NCI-H1436 treated with DMSO at 0.1 percent for 48 hours (cell line): ENCODE data around the gene SPEG.
"Not testable (repeated sequence)": the region's sequence is repeated elsewhere in the genome, so short reads cannot be mapped to it uniquely, and the experiment has no call there.

Experiments
- DNase-seq: peaks from one replicate; lab custom pipeline; 2025; lab: John Stamatoyannopoulos, UW

SPEG gene

DNA sequence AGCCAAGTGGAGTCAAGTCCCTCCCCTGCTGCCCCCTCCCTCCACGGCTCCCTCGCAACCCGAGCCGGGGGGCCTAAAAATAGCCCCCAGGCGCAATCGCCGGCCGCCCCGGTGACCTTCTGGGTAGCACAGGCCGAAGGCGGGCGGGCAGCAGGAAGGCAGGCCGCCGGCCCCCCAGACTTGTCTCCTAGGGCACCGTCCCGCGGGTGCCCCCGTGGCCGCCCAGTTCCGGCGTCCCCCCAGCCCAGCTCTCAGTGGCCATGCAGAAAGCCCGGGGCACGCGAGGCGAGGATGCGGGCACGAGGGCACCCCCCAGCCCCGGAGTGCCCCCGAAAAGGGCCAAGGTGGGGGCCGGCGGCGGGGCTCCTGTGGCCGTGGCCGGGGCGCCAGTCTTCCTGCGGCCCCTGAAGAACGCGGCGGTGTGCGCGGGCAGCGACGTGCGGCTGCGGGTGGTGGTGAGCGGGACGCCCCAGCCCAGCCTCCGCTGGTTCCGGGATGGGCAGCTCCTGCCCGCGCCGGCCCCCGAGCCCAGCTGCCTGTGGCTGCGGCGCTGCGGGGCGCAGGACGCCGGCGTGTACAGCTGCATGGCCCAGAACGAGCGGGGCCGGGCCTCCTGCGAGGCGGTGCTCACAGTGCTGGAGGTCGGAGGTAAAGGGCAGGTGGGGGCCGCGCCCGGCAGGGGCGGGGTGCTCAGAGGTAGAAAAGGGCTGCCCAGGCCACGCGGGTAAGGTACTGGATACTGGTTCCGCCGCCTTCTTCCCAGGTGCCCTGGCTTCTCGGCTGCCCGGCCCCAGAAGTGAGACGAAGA lies at the start of gene SPEG:
TSS of gene SPEG (plus strand) at position 126 of the 808 bp plus-strand sequence. CDS start at position 261, 135 bp downstream.
- no peak for DNase-seq

DNA sequence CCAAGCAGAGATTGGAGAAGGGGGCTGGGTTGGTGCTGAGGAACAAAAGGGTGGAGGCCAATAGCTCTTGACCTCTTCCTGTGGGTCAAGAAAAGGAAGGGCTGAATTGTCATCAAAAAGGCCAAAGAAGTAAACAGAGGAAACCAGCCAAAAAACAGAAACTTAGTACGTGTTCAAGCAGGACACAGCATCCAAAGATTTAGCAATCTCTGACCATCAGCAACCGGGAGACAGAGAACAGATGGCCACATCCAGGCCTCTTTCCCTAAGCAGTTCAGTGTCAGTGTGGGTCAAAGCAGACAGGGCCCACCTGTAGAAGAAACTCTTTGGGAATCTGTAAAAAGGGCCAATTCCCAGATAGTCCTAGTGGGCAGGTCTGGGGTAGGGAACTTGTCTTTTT lies 49.8 kb upstream of the SPEG start:
- no peak for DNase-seq

- no peak for DNase-seq
These were observed 48.6 kb upstream of the SPEG start for GRCh38 chr2:219385958-219386520.

- no peak for DNase-seq
These were observed 47.9 kb upstream of the SPEG start for GRCh38 chr2:219386532-219387280.

GRCh38 chr2:219387306-219388120 lies 47.1 kb upstream of the SPEG start, which contains the start of gene DNPEP:
DNPEP (minus strand) TSS chr2:219387912; CDS start chr2:219387794, 118 bp downstream.
- peak; percentile 37 for DNase-seq

DNA sequence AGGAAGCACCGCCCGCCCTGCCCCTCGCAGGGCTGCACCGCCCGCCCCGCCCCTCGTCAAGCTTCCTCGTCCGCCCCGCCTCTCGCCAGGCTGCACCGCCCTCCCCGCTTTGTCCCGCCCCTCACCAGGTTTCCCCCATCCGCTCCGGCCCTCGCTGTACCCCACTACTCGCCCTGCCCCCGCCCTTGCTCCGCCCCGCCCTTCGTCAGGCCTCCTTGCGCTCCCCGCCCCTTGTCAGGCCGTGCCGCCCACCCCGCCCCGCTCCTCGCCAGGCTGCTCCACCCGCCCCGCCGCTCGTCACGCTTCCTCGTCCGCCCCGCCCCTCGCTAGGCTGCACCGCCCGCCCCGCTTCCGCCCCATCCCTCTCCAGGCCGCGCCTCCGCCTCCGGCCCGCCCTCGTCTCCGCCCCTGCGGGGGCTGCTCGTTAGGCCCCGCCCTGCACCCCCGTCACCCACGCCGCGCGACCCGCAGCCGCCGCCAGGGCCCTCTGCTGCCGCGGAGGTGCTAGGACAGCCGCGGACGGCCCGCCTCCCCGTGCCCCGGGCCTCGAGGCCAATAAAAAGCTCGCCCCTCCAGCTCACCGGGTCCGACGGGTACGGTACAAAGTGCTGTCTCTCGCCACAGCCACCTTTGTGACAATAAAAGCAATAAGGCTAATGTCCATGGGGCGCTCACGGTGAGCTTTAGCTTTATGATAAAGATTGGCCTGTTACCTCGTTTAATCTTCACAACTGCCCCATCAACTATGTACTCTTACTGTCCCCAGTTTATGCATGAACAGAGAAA lies 46.3 kb upstream of the SPEG start:
- peak; percentile 37 for DNase-seq

GRCh38 chr2:219388907-219389156 lies 45.8 kb upstream of the SPEG start:
- no peak for DNase-seq

GRCh38 chr2:219392754-219393153 lies 41.9 kb upstream of the SPEG start:
- no peak for DNase-seq

GRCh38 chr2:219395056-219395455 lies 39.6 kb upstream of the SPEG start:
- not testable (repeated sequence) for DNase-seq

DNA sequence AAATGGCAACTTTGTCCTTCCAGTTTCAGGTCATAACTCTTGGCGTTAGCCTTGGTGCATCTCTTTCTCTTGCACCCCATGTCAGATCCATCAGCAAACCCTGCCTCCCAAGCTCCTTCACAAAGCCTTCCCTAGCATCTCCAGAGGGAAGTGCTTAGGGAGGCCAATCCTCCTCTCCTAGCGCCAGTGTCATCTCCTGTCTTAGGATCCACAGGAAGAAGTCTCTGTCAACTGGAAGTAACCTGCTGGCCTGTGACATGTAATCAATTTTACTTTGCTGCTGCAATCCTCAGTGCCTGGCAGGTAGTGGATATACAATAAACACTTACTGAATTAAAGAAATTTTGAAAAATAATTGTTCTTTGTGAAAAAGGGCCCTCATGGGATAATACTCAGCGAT lies 39.0 kb upstream of the SPEG start:
- no peak for DNase-seq

- no peak for DNase-seq
These were observed 37.7 kb upstream of the SPEG start for GRCh38 chr2:219396863-219397457.

- no peak for DNase-seq
These were observed 35.8 kb upstream of the SPEG start for GRCh38 chr2:219398721-219399363.

GRCh38 chr2:219399716-219400478 lies 34.7 kb upstream of the SPEG start:
- DNase-seq: no peak

GRCh38 chr2:219400562-219400961 lies 34.1 kb upstream of the SPEG start:
- DNase-seq: no peak

DNA sequence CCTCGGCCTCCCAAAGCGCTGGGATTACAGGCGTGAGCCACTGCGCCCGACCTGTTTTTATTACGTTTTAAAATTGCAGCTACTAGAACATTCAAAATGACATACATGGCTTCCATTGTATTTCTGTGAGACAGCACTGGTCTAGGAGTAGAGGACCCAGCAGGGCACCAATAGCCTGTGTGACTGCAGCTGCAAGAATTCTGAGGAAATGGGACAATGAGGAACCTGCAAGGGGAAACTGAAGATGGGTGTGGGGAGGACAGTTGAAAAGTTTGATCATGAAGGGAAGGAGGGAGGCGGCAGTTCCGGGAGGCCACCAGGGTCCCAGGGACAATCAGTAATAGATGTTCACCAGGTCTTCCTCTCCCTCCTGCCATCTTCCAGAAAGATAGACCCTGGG lies 33.0 kb upstream of the SPEG start:
- DNase-seq: no peak

- DNase-seq: no peak
These were observed 31.8 kb upstream of the SPEG start for GRCh38 chr2:219402665-219403515.

- no peak for DNase-seq
These were observed 30.8 kb upstream of the SPEG start for GRCh38 chr2:219403861-219404260.

GRCh38 chr2:219404291-219404910 lies 30.2 kb upstream of the SPEG start:
- no peak for DNase-seq
